HAP-1 (cell line): ENCODE data around the gene NACA2.
A peak's percentile ranks its signal among the peaks of the same experiment; 100 is the strongest.
"Not testable (repeated sequence)": the region's sequence is repeated elsewhere in the genome, so short reads cannot be mapped to it uniquely, and the experiment has no call there.

ENCODE experiments used
- DNase-seq, 2 experiments: peaks; one replicate each; pipeline ENCODE4 v3.0.0-alpha.2; 2016 to 2020; ENCODE audit warnings: low spot score in 2 of 2
- H3K27me3 ChIP-seq: fragments of 250-450 bp; sonication (Bioruptor Pico); 2 replicates; pipeline ENCODE4 v1.5.1; 2020; ENCODE audit warnings: low read depth, mild to moderate bottlenecking, moderate library complexity
- H3K36me3 ChIP-seq: fragments of 250-450 bp; sonication (Bioruptor Pico); replicated peaks from 2 replicates; pipeline ENCODE4 v1.5.1; 2020; ENCODE audit warnings: mild to moderate bottlenecking
- H3K4me1 ChIP-seq: fragments of 250-450 bp; sonication (Bioruptor Pico); 2 replicates; pipeline ENCODE4 v1.5.1; 2020; ENCODE audit warnings: mild to moderate bottlenecking
- H3K4me3 ChIP-seq: fragments of 250-450 bp; sonication (Bioruptor Pico); 2 replicates; pipeline ENCODE4 v1.5.1; 2020; ENCODE audit warnings: mild to moderate bottlenecking, moderate library complexity
- H3K9me3 ChIP-seq: fragments of 250-450 bp; sonication (Bioruptor Pico); 2 replicates; pipeline ENCODE4 v1.5.1; 2020; ENCODE audit warnings: mild to moderate bottlenecking, moderate library complexity
- in situ Hi-C: fragments of 300-500 bp; cut with MboI; formaldehyde crosslinking; loops from 3 replicates; pipeline ENCODE4 v1.14.3; 2020; ENCODE audit warnings: low sequenced_read_pairs, inconsistent platforms, mixed read lengths

The NACA2 gene

GRCh38 chr17:61581611-61582349, 9.2 kb downstream of the NACA2 start:
- Histone ChIP-seq H3K4me3 (no peak overlapping the region), H3K36me3 (no peaks in the 10 kb centered on the region), H3K4me1 (peaks cover 28% of the 10 kb centered on the region), H3K27me3 (no peaks in the 10 kb centered on the region), H3K9me3 (no peaks in the 10 kb centered on the region)
- peak in 1 of 2 experiments; percentile 66 for DNase-seq
- in situ Hi-C loops, result no loop called here

- Histone ChIP-seq H3K9me3 (no peaks in the 10 kb centered on the region), H3K4me3 (no peak overlapping the region), H3K4me1 (peaks cover 28% of the 10 kb centered on the region), H3K36me3 (no peaks in the 10 kb centered on the region), H3K27me3 (no peaks in the 10 kb centered on the region)
- DNase-seq, result no peak
- in situ Hi-C loops, result no loop called here
Measured at GRCh38 chr17:61580502-61580901, 10.5 kb downstream of the NACA2 start.

- Histone ChIP-seq H3K4me1 (peaks cover 28% of the 10 kb centered on the region), H3K27me3 (no peaks in the 10 kb centered on the region), H3K9me3 (no peaks in the 10 kb centered on the region), H3K36me3 (no peaks in the 10 kb centered on the region), H3K4me3 (no peak overlapping the region)
- peak; percentile 14 to 58 for DNase-seq
- in situ Hi-C loops, result loop anchor here (10.0 kb wide), 1 partner anchor 165 kb away; no protein-coding TSS in a partner anchor
Measured at GRCh38 chr17:61579961-61580360, 11.1 kb downstream of the NACA2 start.

- Histone ChIP-seq H3K4me1 (peaks cover 28% of the 10 kb centered on the region), H3K9me3 (no peaks in the 10 kb centered on the region), H3K4me3 (no peak overlapping the region), H3K27me3 (no peaks in the 10 kb centered on the region), H3K36me3 (no peaks in the 10 kb centered on the region)
- no peak for DNase-seq
- in situ Hi-C loops, result loop anchor here (10.0 kb wide), 1 partner anchor 165 kb away; no protein-coding TSS in a partner anchor
Measured at GRCh38 chr17:61579347-61579746, 11.7 kb downstream of the NACA2 start.

GRCh38 chr17:61578645-61579044, 12.4 kb downstream of the NACA2 start:
- Histone ChIP-seq H3K4me1 (peaks cover 28% of the 10 kb centered on the region), H3K27me3 (no peaks in the 10 kb centered on the region), H3K4me3 (no peak overlapping the region), H3K36me3 (no peaks in the 10 kb centered on the region), H3K9me3 (no peaks in the 10 kb centered on the region)
- DNase-seq, result no peak
- in situ Hi-C loops, result loop anchor here (10.0 kb wide), 1 partner anchor 164 kb away; no protein-coding TSS in a partner anchor

- no peaks in the 10 kb centered on the region for H3K27me3 ChIP-seq
- no peak overlapping the region for H3K4me3 ChIP-seq
- in situ Hi-C loops, result loop anchor here (10.0 kb wide), 1 partner anchor 161 kb away; no protein-coding TSS in a partner anchor
- DNase-seq, result no peak
- H3K36me3 ChIP-seq, result no peaks in the 10 kb centered on the region
- H3K9me3 ChIP-seq, result no peaks in the 10 kb centered on the region; the same call in 1 of the 2 replicates
- peaks cover 11% of the 10 kb centered on the region for H3K4me1 ChIP-seq
Measured at GRCh38 chr17:61575983-61576382, 15.0 kb downstream of the NACA2 start.

- Histone ChIP-seq H3K27me3 (no peaks in the 10 kb centered on the region), H3K4me3 (no peak overlapping the region), H3K36me3 (no peaks in the 10 kb centered on the region), H3K4me1 (peaks cover 8% of the 10 kb centered on the region), H3K9me3 (no peaks in the 10 kb centered on the region; the same call in 1 of the 2 replicates)
- DNase-seq, result no peak
- in situ Hi-C loops, result loop anchor here (10.0 kb wide), 1 partner anchor 161 kb away; no protein-coding TSS in a partner anchor
Measured at GRCh38 chr17:61575352-61575975, 15.6 kb downstream of the NACA2 start.

GRCh38 chr17:61574542-61575351, 16.3 kb downstream of the NACA2 start:
- H3K36me3 ChIP-seq, result no peaks in the 10 kb centered on the region
- H3K4me1 ChIP-seq, result peaks cover 4% of the 10 kb centered on the region; the same call in 1 of the 2 replicates
- in situ Hi-C loops, result loop anchor here (10.0 to 25.0 kb wide), 2 partner anchors 160 to 587 kb away; no protein-coding TSS in a partner anchor
- H3K9me3 ChIP-seq, result peaks cover 6% of the 10 kb centered on the region
- DNase-seq, result peak; percentile 38 to 57
- H3K4me3 ChIP-seq, result no peak overlapping the region
- H3K27me3 ChIP-seq, result no peaks in the 10 kb centered on the region

GRCh38 chr17:61572547-61572946, 18.5 kb downstream of the NACA2 start:
- not testable (repeated sequence) for H3K9me3 ChIP-seq, H3K27me3 ChIP-seq, H3K36me3 ChIP-seq, H3K4me3 ChIP-seq, DNase-seq, H3K4me1 ChIP-seq
- in situ Hi-C loops, result loop anchor here (10.0 to 25.0 kb wide), 2 partner anchors 158 to 585 kb away; no protein-coding TSS in a partner anchor

- Histone ChIP-seq H3K36me3 (no peaks in the 10 kb centered on the region), H3K9me3 (peaks cover 6% of the 10 kb centered on the region), H3K4me1 (peaks cover 7% of the 10 kb centered on the region), H3K4me3 (no peak overlapping the region), H3K27me3 (no peaks in the 10 kb centered on the region)
- no peak for DNase-seq
- in situ Hi-C loops, result loop anchor here (10.0 to 25.0 kb wide), 2 partner anchors 157 to 584 kb away; no protein-coding TSS in a partner anchor
Measured at GRCh38 chr17:61571624-61572023, 19.4 kb downstream of the NACA2 start.

- Histone ChIP-seq H3K4me1 (peaks cover 7% of the 10 kb centered on the region), H3K27me3 (no peaks in the 10 kb centered on the region), H3K4me3 (no peak overlapping the region), H3K36me3 (no peaks in the 10 kb centered on the region), H3K9me3 (peaks cover 6% of the 10 kb centered on the region)
- in situ Hi-C loops, result loop anchor here (10.0 to 25.0 kb wide), 2 partner anchors 155 to 583 kb away; no protein-coding TSS in a partner anchor
- no peak for DNase-seq
Measured at GRCh38 chr17:61570118-61570517, 20.9 kb downstream of the NACA2 start.

- not testable (repeated sequence) for DNase-seq, H3K4me1 ChIP-seq, H3K4me3 ChIP-seq, H3K9me3 ChIP-seq, H3K36me3 ChIP-seq, H3K27me3 ChIP-seq
- in situ Hi-C loops, result loop anchor here (25.0 kb wide), 1 partner anchor 582 kb away; no protein-coding TSS in a partner anchor
Measured at GRCh38 chr17:61569525-61569924, 21.5 kb downstream of the NACA2 start.
